Tibial nerve (tissue), 3 donors: ENCODE data around the gene MAP3K14.
"Not testable (repeated sequence)": the region's sequence is repeated elsewhere in the genome, so short reads cannot be mapped to it uniquely, and the experiment has no call there.

Experiments used
- CTCF ChIP-seq, 5 experiments: fragments of 200-600 bp in 3 of 5; fragments of 450-650 bp in 2 of 5; sonication (generic) in 3 of 5; IDR thresholded peaks; one replicate each; pipeline ENCODE4 v1.5.1; 2016 to 2019; ENCODE audit warnings: antibody characterized with exemption in 5 of 5, mild to moderate bottlenecking in 3 of 5, moderate library complexity in 2 of 5
- POLR2A ChIP-seq, 2 donors: fragments of 450-650 bp; IDR thresholded peaks; one replicate each; pipeline ENCODE4 v1.6.1; 2017; ENCODE audit warnings: antibody characterized with exemption in 2 of 2, mild to moderate bottlenecking in 2 of 2, moderate library complexity in 2 of 2

- not testable (repeated sequence) for TF ChIP-seq CTCF, POLR2A (IDR thresholded peaks at IDR 0.05)
Measured at GRCh38 chr17:45253237-45253636, 63.6 kb downstream of the MAP3K14 start.
